Left lung (tissue), 10 donors: ENCODE data around the gene PPRC1. TPM values are rescaled to one million over a fixed set of nuclear protein-coding genes. Genes with fewer than 3 reads are reported as not detected.

ENCODE experiments used
- ATAC-seq: fragments of 200-7000 bp; cut with Tn5 transposase; one replicate; pipeline ENCODE4 v1.9.1; 2020; ENCODE audit warnings: moderate library complexity
- DNase-seq, 4 donors: peaks; one replicate each; pipeline ENCODE4 v3.0.0-alpha.2; 2013 to 2020
- H3K27ac ChIP-seq, 2 donors: fragments of 200-600 bp; sonication (generic) in 1 of 2; one replicate each; pipeline versions ENCODE4 v1.5.0 to v1.8.0; 2020 to 2021
- H3K27me3 ChIP-seq, 2 donors: fragments of 200-600 bp; sonication (generic) in 1 of 2; one replicate each; pipeline versions ENCODE4 v1.5.0 to v1.8.0; 2020 to 2021
- H3K36me3 ChIP-seq, 2 donors: fragments of 200-600 bp; sonication (generic) in 1 of 2; one replicate each; pipeline versions ENCODE4 v1.5.0 to v1.8.0; 2020 to 2021
- H3K4me1 ChIP-seq, 2 donors: fragments of 200-600 bp; one replicate each; pipeline ENCODE4 v1.8.0; 2021
- H3K4me3 ChIP-seq, 2 donors: fragments of 200-600 bp; sonication (generic) in 1 of 2; one replicate each; pipeline versions ENCODE4 v1.5.0 to v1.8.0; 2020 to 2021; ENCODE audit warnings: mild to moderate bottlenecking in 1 of 2
- H3K9me3 ChIP-seq, 2 donors: fragments of 200-600 bp; sonication (generic) in 1 of 2; one replicate each; pipeline versions ENCODE4 v1.5.0 to v1.8.0; 2020 to 2021
- CTCF ChIP-seq, 2 donors: fragments of 200-600 bp; sonication (generic) in 1 of 2; IDR thresholded peaks; one replicate each; pipeline versions ENCODE4 v1.5.0 to v1.8.0; 2021; ENCODE audit warnings: antibody characterized with exemption in 2 of 2
- intact Hi-C, 2 donors: fragments of 100-400 bp; cut with DNase I; formaldehyde crosslinking; loops; one replicate each; pipeline versions ENCODE4 v1.11.2 to v1.14.2; 2022
- polyA plus RNA-seq, 6 donors: library from polyadenylated mRNA; unstranded; fragments of 120-200 nt; gene quantifications; one replicate each; pipeline ENCODE4 v1.2.1, GENCODE V29; 2013; ENCODE audit not compliant: insufficient read length in 6 of 6
- total RNA-seq, 2 donors: library from RNA; stranded (reverse); fragmentation: NEBNext Ultra II Directional; extraction: Animal tissue kit (Norgen Biotek cat#: 25700); gene quantifications; one replicate each; pipeline ENCODE4 v1.2.1, GENCODE V29; 2021
- donor health status: DM: no; HTN: yes; CAD: no.
- donor health status: DM: no; HTN: no; CAD: no.

The PPRC1 gene
- total and polyA plus RNA-seq, 8 donors, result 27.8 to 52.9 (median 42.0) TPM

DNA sequence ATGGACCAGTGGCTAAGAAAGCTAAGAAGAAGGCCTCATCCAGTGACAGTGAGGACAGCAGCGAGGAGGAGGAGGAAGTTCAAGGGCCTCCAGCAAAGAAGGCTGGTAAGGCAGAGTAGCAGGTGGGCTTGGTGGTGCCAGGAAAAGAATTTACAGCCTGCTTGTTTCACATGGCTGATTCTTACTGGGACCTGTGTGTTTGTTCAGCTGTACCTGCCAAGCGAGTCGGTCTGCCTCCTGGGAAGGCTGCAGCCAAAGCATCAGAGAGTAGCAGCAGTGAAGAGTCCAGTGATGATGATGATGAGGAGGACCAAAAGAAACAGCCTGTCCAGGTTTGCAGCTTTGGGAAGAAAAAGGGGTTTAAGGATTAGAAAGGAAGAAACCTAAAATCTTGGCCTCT is 24.4 kb downstream of the PPRC1 start:
- ATAC-seq, result no peak
- Histone ChIP-seq H3K27ac (no peak overlapping the region), H3K9me3 (no peaks in the 10 kb centered on the region), H3K4me3 (no peak overlapping the region), H3K4me1 (peaks cover 8 to 31% of the 10 kb centered on the region in 2 donors), H3K27me3 (no peaks in the 10 kb centered on the region), H3K36me3 (peaks cover 5 to 79% of the 10 kb centered on the region in 2 donors)
- intact Hi-C loops, result loop anchor here in 1 of 2 donors (10.0 kb wide), 1 partner anchor 198 kb away; no protein-coding TSS in a partner anchor
- no peak for TF ChIP-seq CTCF (IDR thresholded peaks at IDR 0.05)
- no peak for DNase-seq

- no peak for TF ChIP-seq CTCF (IDR thresholded peaks at IDR 0.05)
- no peak overlapping the region for H3K4me3 ChIP-seq
- H3K27ac ChIP-seq, result no peak overlapping the region
- H3K9me3 ChIP-seq, result no peaks in the 10 kb centered on the region
- DNase-seq, result no peak
- H3K27me3 ChIP-seq, result no peaks in the 10 kb centered on the region
- ATAC-seq, result no peak
- intact Hi-C loops, result loop anchor here in 1 of 2 donors (10.0 kb wide), 1 partner anchor 196 kb away; no protein-coding TSS in a partner anchor
- peaks cover 5 to 98% of the 10 kb centered on the region in 2 donors for H3K36me3 ChIP-seq
- peaks cover 0 to 14% of the 10 kb centered on the region in 2 donors for H3K4me1 ChIP-seq
Observed at GRCh38 chr10:102159051-102159597, 26.3 kb downstream of the PPRC1 start.

GRCh38 chr10:102159831-102160230 is 27.0 kb downstream of the PPRC1 start:
- Histone ChIP-seq H3K4me3 (no peak overlapping the region), H3K4me1 (peaks cover 0 to 7% of the 10 kb centered on the region in 2 donors), H3K27me3 (no peaks in the 10 kb centered on the region), H3K36me3 (peaks cover 5 to 95% of the 10 kb centered on the region in 2 donors), H3K27ac (no peak overlapping the region), H3K9me3 (no peaks in the 10 kb centered on the region)
- intact Hi-C loops, result loop anchor here in 1 of 2 donors (10.0 kb wide), 1 partner anchor 195 kb away; no protein-coding TSS in a partner anchor
- ATAC-seq (no peak), DNase-seq (no peak)
- TF ChIP-seq CTCF (IDR thresholded peaks at IDR 0.05), result no peak

- no peak for DNase-seq
- H3K9me3 ChIP-seq, result no peaks in the 10 kb centered on the region
- H3K36me3 ChIP-seq, result peaks cover 5 to 59% of the 10 kb centered on the region in 2 donors
Observed at GRCh38 chr10:102163342-102163989, 30.6 kb downstream of the PPRC1 start.

More at GRCh38 chr10:102163342-102163989, 30.6 kb downstream of the PPRC1 start:
- Histone ChIP-seq H3K27me3 (no peaks in the 10 kb centered on the region), H3K4me3 (no peak overlapping the region), H3K4me1 (no peaks in the 10 kb centered on the region), H3K27ac (no peak overlapping the region)
- no peak for ATAC-seq
- TF ChIP-seq CTCF (IDR thresholded peaks at IDR 0.05), result no peak
- intact Hi-C loops, result no loop called here
